ENCODE measurements around the gene ATXN7L1.

ATXN7L1 gene

DNA sequence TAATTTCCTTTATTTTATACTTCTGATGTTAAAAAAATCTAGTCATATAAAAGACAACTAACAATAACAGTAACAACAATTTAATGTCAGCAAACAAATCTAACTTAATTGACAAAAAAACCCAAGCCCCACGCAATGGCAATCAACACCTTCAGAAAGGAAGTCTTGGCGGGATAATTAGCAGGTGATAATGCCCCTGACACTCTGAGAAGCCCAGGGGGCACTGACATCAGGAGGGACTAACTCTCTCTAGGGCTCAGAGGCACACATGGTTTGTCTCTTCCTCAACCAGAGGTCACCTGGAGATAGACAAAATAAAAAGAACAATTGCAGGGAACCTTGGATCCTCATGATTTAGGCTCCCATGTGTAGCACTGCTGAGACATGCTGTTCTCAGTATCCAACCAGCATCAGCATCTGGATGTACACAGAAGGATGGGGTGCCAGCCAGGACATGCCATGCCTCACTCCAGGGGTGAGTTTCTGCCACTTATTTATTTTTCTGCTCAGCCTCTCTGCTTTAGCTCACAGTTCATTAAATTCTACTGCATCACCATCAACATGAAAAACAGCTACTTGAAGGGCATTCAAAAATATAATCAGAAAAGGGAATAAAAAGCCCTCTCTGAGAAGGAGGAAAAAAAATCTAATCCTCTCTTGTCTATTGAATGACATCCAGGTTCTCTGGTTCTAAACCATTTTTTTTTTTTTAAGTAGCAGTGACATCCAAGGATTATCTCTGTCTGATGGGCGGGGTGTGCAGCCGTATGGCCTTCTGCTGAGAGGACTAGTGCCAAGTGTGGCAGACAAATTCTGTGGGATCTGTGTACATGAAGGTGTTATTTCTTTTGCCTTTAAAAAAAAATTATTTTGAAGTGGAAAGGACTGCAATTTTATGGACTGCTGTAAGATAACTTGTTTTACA is 96.3 kb downstream of the ATXN7L1 start:
- Mint-ChIP-seq H3K36me3 (ENCODE audit: insufficient read depth) (peaks cover 3% of the 10 kb centered on the region), H3K9me3 (no peaks in the 10 kb centered on the region), H3K4me3 (no peak overlapping the region), H3K27me3 (no peaks in the 10 kb centered on the region), H3K27ac (no peak overlapping the region), H3K4me1 (ENCODE audit: low read depth in 2 of 2) (peaks cover 0 to 9% of the 10 kb centered on the region in 2 donors)
- DNase-seq: no peak
- ATAC-seq (replicated peaks): no peak

DNA sequence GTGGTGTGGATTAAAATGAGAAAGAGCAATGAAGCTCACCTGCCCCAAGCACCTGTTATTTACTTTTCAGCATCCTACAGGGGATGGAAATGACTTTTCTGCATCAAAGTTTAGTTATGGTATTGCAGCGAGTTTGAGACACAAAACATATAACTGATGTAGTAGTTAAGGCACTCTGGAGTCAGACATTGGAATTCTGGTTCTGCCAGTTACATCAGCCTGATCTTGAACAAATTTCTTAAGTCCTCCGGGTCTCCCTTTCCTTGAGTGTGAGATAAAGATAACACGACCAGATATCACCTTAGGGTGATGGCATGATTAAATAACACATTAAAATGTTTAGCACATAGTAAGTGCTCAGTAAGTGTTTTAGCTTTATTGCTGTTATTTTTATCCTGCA is 97.4 kb downstream of the ATXN7L1 start:
- H3K9me3 Mint-ChIP-seq: no peaks in the 10 kb centered on the region
- ATAC-seq (replicated peaks) (no peak), DNase-seq (no peak)
- H3K27ac Mint-ChIP-seq: no peak overlapping the region
- H3K36me3 Mint-ChIP-seq (ENCODE audit: insufficient read depth): peaks cover 3% of the 10 kb centered on the region
- H3K4me1 Mint-ChIP-seq (ENCODE audit: low read depth in 2 of 2): peaks cover 0 to 4% of the 10 kb centered on the region in 2 donors
- no peaks in the 10 kb centered on the region for H3K27me3 Mint-ChIP-seq
- H3K4me3 Mint-ChIP-seq: no peak overlapping the region

GRCh38 chr7:105776986-105777910 is 99.2 kb downstream of the ATXN7L1 start:
- ATAC-seq (replicated peaks) (no peak), DNase-seq (no peak)
- peaks cover 3% of the 10 kb centered on the region for H3K36me3 Mint-ChIP-seq (ENCODE audit: insufficient read depth)
- H3K4me1 Mint-ChIP-seq (ENCODE audit: low read depth in 2 of 2): peaks cover 0 to 4% of the 10 kb centered on the region in 2 donors
- no peak overlapping the region for H3K4me3 Mint-ChIP-seq
- no peaks in the 10 kb centered on the region for H3K27me3 Mint-ChIP-seq
- no peak overlapping the region for H3K27ac Mint-ChIP-seq
- no peaks in the 10 kb centered on the region for H3K9me3 Mint-ChIP-seq

DNA sequence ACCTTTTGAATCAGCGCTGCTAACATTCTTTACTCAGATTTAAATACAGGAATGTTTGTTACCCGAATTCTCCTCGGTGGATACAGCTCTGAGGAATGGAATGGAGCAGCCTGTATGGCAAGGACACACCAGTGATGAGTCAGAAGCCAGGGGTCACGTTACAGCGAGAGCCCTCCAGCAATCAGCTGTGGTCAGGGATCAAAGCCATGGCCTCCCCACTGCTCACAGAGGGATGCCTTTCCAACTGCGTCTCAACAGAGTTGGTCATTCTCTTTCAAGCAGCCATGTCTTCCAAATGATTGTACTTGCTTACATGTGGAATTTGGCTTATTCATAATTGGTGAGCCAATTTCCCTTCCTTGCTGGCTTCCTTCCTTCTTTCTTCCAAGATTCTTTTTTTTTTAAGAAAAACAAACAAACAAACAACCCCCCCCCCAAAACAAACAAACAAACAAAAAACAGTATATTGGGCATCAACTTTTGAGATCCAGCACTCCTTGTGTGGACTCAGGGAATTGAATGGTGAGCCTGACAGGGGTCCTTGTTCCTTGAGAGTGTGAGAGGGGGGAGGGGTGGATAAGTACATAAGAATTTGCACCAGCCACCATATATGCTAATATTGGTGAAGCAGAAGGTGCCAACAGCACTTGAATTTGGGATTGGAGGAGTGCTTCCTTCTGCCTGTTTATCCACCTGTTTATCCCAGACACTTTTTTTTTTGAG is 100.2 kb downstream of the ATXN7L1 start:
- ATAC-seq (replicated peaks): no peak
- H3K4me1 Mint-ChIP-seq (ENCODE audit: low read depth in 2 of 2): peaks cover 0 to 4% of the 10 kb centered on the region in 2 donors
- DNase-seq: no peak
- H3K36me3 Mint-ChIP-seq (ENCODE audit: insufficient read depth): peaks cover 3% of the 10 kb centered on the region
- H3K27me3 Mint-ChIP-seq: no peaks in the 10 kb centered on the region
- H3K9me3 Mint-ChIP-seq: no peaks in the 10 kb centered on the region
- H3K27ac Mint-ChIP-seq: peak overlapping the region in 1 of 2 donors; percentile 56
- H3K4me3 Mint-ChIP-seq: no peak overlapping the region

DNA sequence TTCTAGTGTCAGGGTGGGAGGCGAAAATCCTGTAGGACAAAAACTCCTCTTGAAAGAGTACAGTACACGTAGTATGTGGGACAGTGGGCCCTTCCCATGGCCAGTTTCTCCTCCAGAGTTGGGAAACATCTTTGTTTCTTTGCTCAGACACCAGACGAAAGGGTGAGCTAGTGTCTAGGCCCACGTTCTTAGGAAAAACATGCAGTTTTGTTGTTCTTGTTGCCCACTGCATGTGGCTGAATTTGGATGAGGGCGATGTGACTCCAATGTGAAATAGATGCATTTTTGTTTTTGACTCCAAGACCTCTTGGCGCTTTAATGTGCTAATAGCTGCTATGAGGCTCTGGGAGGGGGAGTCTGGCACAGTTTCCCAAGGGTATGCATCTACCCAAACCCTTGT is 100.8 kb downstream of the ATXN7L1 start:
- peak overlapping the region in 1 of 2 donors; percentile 56 for H3K27ac Mint-ChIP-seq
- ATAC-seq (replicated peaks) (no peak), DNase-seq (no peak)
- no peaks in the 10 kb centered on the region for H3K36me3 Mint-ChIP-seq (ENCODE audit: insufficient read depth)
- H3K4me3 Mint-ChIP-seq: no peak overlapping the region
- no peaks in the 10 kb centered on the region for H3K9me3 Mint-ChIP-seq
- H3K4me1 Mint-ChIP-seq (ENCODE audit: low read depth in 2 of 2): peaks cover 0 to 4% of the 10 kb centered on the region in 2 donors
- no peaks in the 10 kb centered on the region for H3K27me3 Mint-ChIP-seq

GRCh38 chr7:105773030-105773460 is 103.4 kb downstream of the ATXN7L1 start:
- H3K4me3 Mint-ChIP-seq: no peak overlapping the region
- no peak overlapping the region for H3K27ac Mint-ChIP-seq
- ATAC-seq (replicated peaks): no peak
- H3K27me3 Mint-ChIP-seq: peaks cover 0 to 2% of the 10 kb centered on the region in 2 donors
- H3K9me3 Mint-ChIP-seq: no peaks in the 10 kb centered on the region
- H3K36me3 Mint-ChIP-seq (ENCODE audit: insufficient read depth): no peaks in the 10 kb centered on the region
- DNase-seq: no peak
- peaks cover 0 to 4% of the 10 kb centered on the region in 2 donors for H3K4me1 Mint-ChIP-seq (ENCODE audit: low read depth in 2 of 2)

- Mint-ChIP-seq H3K4me3 (no peak overlapping the region), H3K9me3 (no peaks in the 10 kb centered on the region), H3K27ac (no peak overlapping the region), H3K4me1 (ENCODE audit: low read depth in 2 of 2) (peaks cover 5 to 8% of the 10 kb centered on the region in 2 donors), H3K27me3 (peaks cover 0 to 8% of the 10 kb centered on the region in 2 donors), H3K36me3 (ENCODE audit: insufficient read depth) (no peaks in the 10 kb centered on the region)
- no peak for ATAC-seq (replicated peaks)
- DNase-seq: no peak
Observed at GRCh38 chr7:105769901-105770628, 106.3 kb downstream of the ATXN7L1 start.

DNA sequence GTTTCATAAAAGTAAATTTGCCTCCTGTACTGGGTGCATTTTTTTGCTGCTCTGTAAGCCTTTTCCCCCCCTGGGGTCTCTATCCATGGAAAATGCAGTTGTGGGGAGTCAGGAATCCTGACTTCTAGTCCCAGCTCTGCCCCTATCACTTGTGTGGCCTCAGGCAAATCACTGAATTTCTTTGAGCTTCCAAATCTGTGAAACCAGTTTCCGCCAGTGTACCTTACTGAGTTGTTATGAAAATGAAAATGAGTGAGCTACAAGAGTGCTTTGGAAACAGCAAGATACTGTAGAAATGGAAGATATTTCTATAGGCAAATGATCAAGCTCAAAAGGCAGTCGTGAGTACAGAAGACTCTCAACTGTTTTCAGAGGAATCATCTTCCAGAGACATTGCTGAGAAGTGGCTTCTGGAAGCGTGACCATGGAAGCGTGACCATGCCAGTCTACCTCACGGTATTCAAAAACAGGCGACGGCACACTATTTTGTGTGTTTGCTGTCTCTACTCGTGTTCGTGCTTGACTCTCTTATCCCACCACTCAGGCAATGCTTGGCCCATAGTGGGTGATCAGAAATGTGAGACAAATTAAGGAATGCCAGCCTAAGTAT is 107.4 kb downstream of the ATXN7L1 start:
- Mint-ChIP-seq H3K27me3 (peaks cover 0 to 8% of the 10 kb centered on the region in 2 donors), H3K9me3 (no peaks in the 10 kb centered on the region), H3K27ac (no peak overlapping the region), H3K4me3 (no peak overlapping the region), H3K36me3 (ENCODE audit: insufficient read depth) (no peaks in the 10 kb centered on the region), H3K4me1 (ENCODE audit: low read depth in 2 of 2) (peaks cover 5 to 10% of the 10 kb centered on the region in 2 donors)
- ATAC-seq (replicated peaks) (no peak), DNase-seq (no peak)

- Mint-ChIP-seq H3K27me3 (peaks cover 0 to 8% of the 10 kb centered on the region in 2 donors), H3K36me3 (ENCODE audit: insufficient read depth) (no peaks in the 10 kb centered on the region), H3K4me1 (ENCODE audit: low read depth in 2 of 2) (peaks cover 5 to 10% of the 10 kb centered on the region in 2 donors), H3K27ac (peak overlapping the region; percentile 29 to 49), H3K9me3 (no peaks in the 10 kb centered on the region), H3K4me3 (no peak overlapping the region)
- DNase-seq (no peak), ATAC-seq (replicated peaks) (no peak)
Observed at GRCh38 chr7:105768117-105768516, 108.3 kb downstream of the ATXN7L1 start.

- no peak overlapping the region for H3K4me3 Mint-ChIP-seq
Observed at GRCh38 chr7:105766421-105767073, 109.9 kb downstream of the ATXN7L1 start.

DNA sequence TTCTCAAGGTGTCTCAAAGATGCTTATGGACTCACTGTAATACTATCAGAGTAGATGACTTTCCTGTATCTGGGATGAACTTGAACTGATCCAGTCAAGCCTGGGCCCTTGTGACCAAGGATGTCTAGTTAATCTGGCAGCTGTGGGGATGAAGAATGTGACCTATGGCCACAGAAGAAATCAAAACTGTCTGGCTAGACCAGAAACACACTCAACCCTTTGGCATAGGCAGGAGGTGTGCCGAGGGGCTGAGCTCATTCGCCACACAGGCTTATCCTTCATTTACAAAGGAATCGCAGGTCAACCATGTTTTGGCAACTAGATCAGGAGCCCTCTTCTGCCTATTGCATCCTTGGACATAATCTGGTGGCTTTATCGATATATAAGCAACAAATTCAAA is 110.6 kb downstream of the ATXN7L1 start:
- DNase-seq (no peak), ATAC-seq (replicated peaks) (no peak)
- no peak overlapping the region for H3K27ac Mint-ChIP-seq
- no peaks in the 10 kb centered on the region for H3K36me3 Mint-ChIP-seq (ENCODE audit: insufficient read depth)
- peaks cover 0 to 8% of the 10 kb centered on the region in 2 donors for H3K27me3 Mint-ChIP-seq
- no peaks in the 10 kb centered on the region for H3K9me3 Mint-ChIP-seq
- no peak overlapping the region for H3K4me3 Mint-ChIP-seq
- peaks cover 16 to 29% of the 10 kb centered on the region in 2 donors for H3K4me1 Mint-ChIP-seq (ENCODE audit: low read depth in 2 of 2)

More at GRCh38 chr7:105766421-105767073, 109.9 kb downstream of the ATXN7L1 start:
- H3K36me3 Mint-ChIP-seq (ENCODE audit: insufficient read depth): no peaks in the 10 kb centered on the region
- DNase-seq: no peak
- H3K27me3 Mint-ChIP-seq: peaks cover 0 to 8% of the 10 kb centered on the region in 2 donors
- no peak for ATAC-seq (replicated peaks)
- no peaks in the 10 kb centered on the region for H3K9me3 Mint-ChIP-seq
- H3K27ac Mint-ChIP-seq: no peak overlapping the region
- H3K4me1 Mint-ChIP-seq (ENCODE audit: low read depth in 2 of 2): peaks cover 9 to 23% of the 10 kb centered on the region in 2 donors

DNA sequence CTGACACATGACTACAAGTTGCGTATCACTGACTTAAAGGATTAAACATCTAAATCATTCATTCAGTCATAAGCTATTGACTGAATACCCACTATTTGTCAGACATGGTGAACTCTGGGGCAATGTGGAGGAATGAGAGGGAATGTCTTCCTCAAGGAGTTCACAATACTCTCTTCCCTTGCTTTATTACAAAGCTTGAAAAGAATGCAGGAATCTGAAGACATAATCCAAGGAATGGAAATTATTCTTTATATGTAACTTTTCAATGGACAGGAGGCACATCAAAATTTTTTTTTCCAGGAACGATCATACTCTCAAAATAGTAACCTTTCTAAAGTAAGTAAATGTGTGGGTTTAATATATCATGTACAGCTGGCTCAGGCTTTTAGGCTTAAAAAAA is 111.9 kb downstream of the ATXN7L1 start:
- Mint-ChIP-seq H3K4me3 (no peak overlapping the region), H3K4me1 (ENCODE audit: low read depth in 2 of 2) (peaks cover 26 to 42% of the 10 kb centered on the region in 2 donors), H3K9me3 (no peaks in the 10 kb centered on the region), H3K27me3 (peaks cover 0 to 8% of the 10 kb centered on the region in 2 donors), H3K36me3 (ENCODE audit: insufficient read depth) (no peaks in the 10 kb centered on the region), H3K27ac (no peak overlapping the region)
- no peak for DNase-seq
- no peak for ATAC-seq (replicated peaks)
